H1 (cell line): ENCODE measurements around the gene DEK. TPM values are rescaled to one million over a fixed set of nuclear protein-coding genes. Genes with fewer than 3 reads are reported as not detected.

Experiments used
- CTCF ChIA-PET: fragments of 300-600 bp; sonication (Branson Sonifier 250); formaldehyde crosslinking; loops from one replicate; lab custom pipeline; 2021; ENCODE audit not compliant: partially characterized antibody; lab: Charles Lee
- POLR2A ChIA-PET: fragments of 300-600 bp; sonication (Branson Sonifier 250); formaldehyde crosslinking; loops from one replicate; lab custom pipeline; 2021; ENCODE audit warnings: inconsistent platforms; ENCODE audit not compliant: partially characterized antibody; lab: Charles Lee
- DNase-seq, 2 experiments: peaks; one replicate each; pipeline versions ENCODE4 v3.0.0 to v3.0.0-alpha.2; 2010 to 2022; ENCODE audit warnings: low spot score in 2 of 2, low read depth in 1 of 2, mixed read lengths in 1 of 2
- FAIRE-seq: peaks from 2 replicates; lab custom pipeline; 2011; peaks lifted over from hg19 to GRCh38; lab: Jason Lieb, UNC
- H2AFZ ChIP-seq: 2 replicates; pipeline ENCODE4 v1.8.1; 2012; ENCODE audit warnings: low read length, inconsistent platforms
- H2AK5ac ChIP-seq: 2 replicates; pipeline ENCODE4 v1.6.1; 2013; ENCODE audit warnings: low read depth, low read length
- H2BK120ac ChIP-seq: replicated peaks from 2 replicates; pipeline ENCODE3; 2013; ENCODE audit warnings: low read depth, low read length, inconsistent platforms
- H2BK12ac ChIP-seq: 2 replicates; pipeline ENCODE4 v1.6.1; 2013; ENCODE audit warnings: low read depth, low read length
- H2BK15ac ChIP-seq: 2 replicates; pipeline ENCODE4 v1.6.1; 2013; ENCODE audit warnings: low read length
- H2BK20ac ChIP-seq: 2 replicates; pipeline ENCODE4 v1.6.1; 2013; ENCODE audit warnings: low read length
- H2BK5ac ChIP-seq: 2 replicates; pipeline ENCODE4 v1.6.1; 2013; ENCODE audit warnings: low read depth, low read length
- H3K14ac ChIP-seq: 2 replicates; pipeline ENCODE4 v1.6.1; 2013; ENCODE audit warnings: inconsistent platforms; ENCODE audit not compliant: insufficient read length
- H3K18ac ChIP-seq: 2 replicates; pipeline ENCODE4 v1.6.1; 2013; ENCODE audit warnings: low read length; ENCODE audit errors: extremely low read depth
- H3K23ac ChIP-seq: 2 replicates; pipeline ENCODE4 v1.6.1; 2013; ENCODE audit warnings: inconsistent platforms; ENCODE audit not compliant: insufficient read length
- H3K23me2 ChIP-seq: 2 replicates; pipeline ENCODE4 v1.6.1; 2013; ENCODE audit warnings: low read depth, low read length
- H3K27ac ChIP-seq: 2 replicates; pipeline ENCODE4 v1.6.1; 2011; ENCODE audit warnings: low read depth, low read length, inconsistent platforms
- H3K27me3 ChIP-seq, 4 experiments: replicated peaks in 1 of 4; 1 replicate in 1 of 4; 2 replicates in 3 of 4; pipeline versions ENCODE4 v1.6.1 to v1.8.1; 2011 to 2013; ENCODE audit warnings: low read length in 3 of 4, mild to moderate bottlenecking in 3 of 4, inconsistent platforms in 2 of 4, mixed read lengths in 2 of 4, moderate library complexity in 1 of 4; ENCODE audit not compliant: control insufficient read depth in 3 of 4, insufficient read depth in 3 of 4; ENCODE audit errors: extremely low read depth in 1 of 4
- H3K36me3 ChIP-seq, 4 experiments: 2 replicates each; pipeline versions ENCODE4 v1.6.1 to v1.8.1; 2011 to 2013; ENCODE audit warnings: mild to moderate bottlenecking in 4 of 4, low read length in 3 of 4, moderate library complexity in 2 of 4, control low read depth in 1 of 4, inconsistent platforms in 1 of 4; ENCODE audit not compliant: insufficient read depth in 4 of 4, control insufficient read depth in 2 of 4
- H3K4ac ChIP-seq: replicated peaks from 2 replicates; pipeline ENCODE3; 2013; ENCODE audit warnings: low read length, low read depth, mixed read lengths, inconsistent platforms; ENCODE audit not compliant: insufficient read length
- H3K4me1 ChIP-seq, 4 experiments: replicated peaks in 1 of 4; 1 replicate in 1 of 4; 2 replicates in 3 of 4; pipeline versions ENCODE4 v1.6.1 to v1.8.1; 2011 to 2013; ENCODE audit warnings: low read length in 3 of 4, inconsistent platforms in 2 of 4, mixed read lengths in 1 of 4; ENCODE audit not compliant: insufficient read depth in 4 of 4, control insufficient read depth in 3 of 4
- H3K4me2 ChIP-seq, 2 experiments: 2 replicates each; pipeline versions ENCODE4 v1.6.1 to v1.8.1; 2011 to 2013; ENCODE audit warnings: low read depth in 2 of 2, low read length in 2 of 2, control low read depth in 1 of 2, inconsistent platforms in 1 of 2, mild to moderate bottlenecking in 1 of 2; ENCODE audit not compliant: insufficient read depth in 1 of 2
- H3K4me3 ChIP-seq, 4 experiments: fragments of 200-600, 300-600 bp in 1 of 4; sonication (generic), shearing (Covaris generic), sonication (Bioruptor Twin) in 1 of 4; 2 replicates each; pipeline versions ENCODE4 v1.5.1 to v1.8.1; 2011 to 2016; ENCODE audit warnings: low read length in 4 of 4, low read depth in 3 of 4, control low read depth in 2 of 4, inconsistent platforms in 2 of 4, mild to moderate bottlenecking in 2 of 4, mixed read lengths in 1 of 4, moderate library complexity in 1 of 4; ENCODE audit not compliant: insufficient read depth in 2 of 4; ENCODE audit errors: extremely low read depth in 1 of 4
- H3K56ac ChIP-seq: replicated peaks from 2 replicates; pipeline ENCODE3; 2013; ENCODE audit warnings: low read depth, mild to moderate bottlenecking, mixed read lengths, low read length, inconsistent platforms; ENCODE audit not compliant: insufficient read length
- H3K79me1 ChIP-seq: 2 replicates; pipeline ENCODE4 v1.6.1; 2013; ENCODE audit warnings: low read depth, low read length, control low read depth
- H3K79me2 ChIP-seq, 2 experiments: 2 replicates each; pipeline versions ENCODE4 v1.6.1 to v1.8.1; 2012 to 2013; ENCODE audit warnings: low read length in 2 of 2, mild to moderate bottlenecking in 2 of 2, inconsistent platforms in 1 of 2; ENCODE audit not compliant: insufficient read depth in 2 of 2, control insufficient read depth in 1 of 2
- H3K9ac ChIP-seq, 4 experiments: replicated peaks in 1 of 4; 1 replicate in 1 of 4; 2 replicates in 3 of 4; pipeline versions ENCODE4 v1.6.1 to v1.8.1; 2011 to 2013; ENCODE audit warnings: low read depth in 3 of 4, low read length in 3 of 4, control low read depth in 2 of 4, mild to moderate bottlenecking in 2 of 4, moderate library complexity in 2 of 4, inconsistent platforms in 1 of 4; ENCODE audit errors: extremely low read depth in 1 of 4
- H3K9me3 ChIP-seq, 2 experiments: 2 replicates each; pipeline versions ENCODE4 v1.6.1 to v1.8.1; 2012 to 2013; ENCODE audit warnings: mild to moderate bottlenecking in 2 of 2, moderate library complexity in 2 of 2, control low read depth in 1 of 2, inconsistent platforms in 1 of 2, low read depth in 1 of 2, low read length in 1 of 2, mixed read lengths in 1 of 2; ENCODE audit not compliant: insufficient read depth in 2 of 2
- H4K20me1 ChIP-seq, 2 experiments: replicated peaks in 1 of 2; 2 replicates each; pipeline versions ENCODE3 to v1.8.1; 2011 to 2013; ENCODE audit warnings: inconsistent platforms in 2 of 2, low read length in 2 of 2, mild to moderate bottlenecking in 1 of 2; ENCODE audit not compliant: insufficient read depth in 2 of 2, control insufficient read depth in 1 of 2
- H4K5ac ChIP-seq: 2 replicates; pipeline ENCODE4 v1.6.1; 2013; ENCODE audit warnings: low read length, low read depth, mixed read lengths, inconsistent platforms; ENCODE audit not compliant: insufficient read length
- H4K8ac ChIP-seq: 2 replicates; pipeline ENCODE4 v1.8.0; 2013; ENCODE audit warnings: mild to moderate bottlenecking, moderate library complexity, low read length, inconsistent platforms; ENCODE audit not compliant: insufficient read depth; ENCODE audit errors: extremely low read depth
- H4K91ac ChIP-seq: replicated peaks from 2 replicates; pipeline ENCODE3; 2013; ENCODE audit warnings: low read length, mixed read lengths, inconsistent platforms; ENCODE audit not compliant: insufficient read length
- ATF2 ChIP-seq: IDR thresholded peaks from 2 replicates; pipeline ENCODE4 v1.6.1; 2012; ENCODE audit warnings: low read length, inconsistent platforms
- ATF3 ChIP-seq: IDR thresholded peaks from 2 replicates; pipeline ENCODE4 v1.6.1; 2011; ENCODE audit warnings: low read depth, mild to moderate bottlenecking, low read length; ENCODE audit not compliant: insufficient read depth
- BCL11A ChIP-seq, 2 experiments: IDR thresholded peaks; one replicate each; pipeline ENCODE4 v1.6.1; 2011; ENCODE audit warnings: low read depth in 2 of 2, low read length in 2 of 2, mild to moderate bottlenecking in 2 of 2
- CEBPB ChIP-seq: IDR thresholded peaks from 2 replicates; pipeline ENCODE4 v1.6.1; 2012; ENCODE audit warnings: low read depth, low read length
- EGR1 ChIP-seq: IDR thresholded peaks from 2 replicates; pipeline ENCODE4 v1.6.1; 2011; ENCODE audit warnings: low read depth, low read length, borderline replicate concordance
- FOSL1 ChIP-seq: IDR thresholded peaks from 2 replicates; pipeline ENCODE4 v1.6.1; 2011; ENCODE audit warnings: mild to moderate bottlenecking, low read depth, low read length, moderate library complexity; ENCODE audit not compliant: insufficient read depth
- JUND ChIP-seq: IDR thresholded peaks from 2 replicates; pipeline ENCODE4 v1.6.1; 2011; ENCODE audit warnings: mild to moderate bottlenecking, improper control_type of control experiment, low read length
- KDM1A ChIP-seq: fragments of 200-600, 300-600 bp; sonication (generic); IDR thresholded peaks from 2 replicates; pipeline ENCODE4 v1.7.1; 2016; ENCODE audit warnings: mild to moderate bottlenecking, low read length, borderline replicate concordance
- KDM4A ChIP-seq: IDR thresholded peaks from one replicate; pipeline ENCODE4 v1.7.1; 2012; ENCODE audit warnings: low read depth, mild to moderate bottlenecking, moderate library complexity, low read length, inconsistent platforms; ENCODE audit not compliant: severe bottlenecking
- POLR2A ChIP-seq, 2 experiments: IDR thresholded peaks; 1 replicate in 1 of 2; 2 replicates in 1 of 2; pipeline ENCODE4 v1.6.1; 2011; ENCODE audit warnings: low read depth in 2 of 2, low read length in 2 of 2, mild to moderate bottlenecking in 2 of 2; ENCODE audit errors: control extremely low read depth in 1 of 2
- POU5F1 ChIP-seq: IDR thresholded peaks from 2 replicates; pipeline ENCODE4 v1.6.1; 2011; ENCODE audit warnings: low read depth, mild to moderate bottlenecking, low read length, moderate library complexity
- TAF7 ChIP-seq: optimal IDR thresholded peaks from 2 replicates; pipeline ENCODE3; 2011; ENCODE audit warnings: low read depth, mild to moderate bottlenecking, inconsistent platforms, low read length, moderate library complexity, borderline replicate concordance
- ZNF274 ChIP-seq: IDR thresholded peaks from 2 replicates; pipeline ENCODE4 v1.7.0; 2012; ENCODE audit warnings: low read length, borderline replicate concordance; ENCODE audit errors: extremely low read depth
- whole genome bisulfite sequencing, 2 experiments: shearing (Covaris generic) in 1 of 2; methylation state at CpG; one replicate each; pipeline versions ENCODE4 v1.1.6 to v1.1.7; 2013 to 2015; ENCODE audit warnings: low lambda C conversion rate in 2 of 2, mixed read lengths in 2 of 2, inconsistent platforms in 1 of 2, low coverage in 1 of 2, missing lambda C conversion rate in 1 of 2; ENCODE audit not compliant: insufficient replicate concordance in 2 of 2, insufficient coverage in 1 of 2, insufficient read length in 1 of 2; ENCODE audit errors: extremely low coverage in 1 of 2, missing lambda C conversion rate in 1 of 2; 5-methylcytosine and 5-hydroxymethylcytosine counted together
- polyA plus RNA-seq, 7 experiments: library from polyadenylated mRNA; depleted of rRNA in 3 of 7; stranded (reverse) in 5 of 7; unstranded in 2 of 7; fragments of >200 nt in 5 of 7; fragments of 200-250 nt in 2 of 7; gene quantifications; 1 replicate in 5 of 7; 2 replicates in 1 of 7; 4 replicates in 1 of 7; pipeline versions ENCODE4 v1.2.1 to v1.2.3, GENCODE V29; 2011 to 2013; ENCODE audit warnings: missing spikeins in 2 of 7, mixed read lengths in 2 of 7
- total RNA-seq: library from RNA; stranded (reverse); fragmentation: NEBNext Ultra II Directional; extraction: Animal tissue kit (Norgen Biotek cat#: 25700); gene quantifications from 2 replicates; pipeline ENCODE4 v1.2.1, GENCODE V29; 2021

DEK gene
- total and polyA plus RNA-seq, 2 of the 8 experiments (the other 6 are each of a cell fraction or from before 2014, with no cell fraction given): 40.0 to 228 TPM

- Histone ChIP-seq H3K18ac (no peak overlapping the region), H3K79me1 (no peaks in the 10 kb centered on the region), H3K23ac (no peak overlapping the region), H2BK12ac (no peak overlapping the region), H3K36me3 (no peaks in the 10 kb centered on the region), H2BK5ac (no peak overlapping the region), H3K9me3 (no peaks in the 10 kb centered on the region), H3K4ac (no peak overlapping the region), H2BK120ac (no peak overlapping the region), H3K56ac (no peak overlapping the region), H3K4me3 (no peak overlapping the region), H2BK20ac (no peak overlapping the region), H2AK5ac (no peak overlapping the region), H3K23me2 (no peaks in the 10 kb centered on the region)
- 68% methylated on average over 2 of the region's 2 CpGs; no CpG with 5 or more reads in 1 of the 2 experiments for WGBS, 2 experiments
- ChIA-PET CTCF (interaction anchor here (0.6 to 1.1 kb wide), 3 partner anchors 19 to 1767 kb away, joined by 3 to 5 read pairs (median 3); no protein-coding TSS in a partner anchor), POLR2A (no interaction called here)
- TF ChIP-seq POLR2A (IDR thresholded peaks at IDR 0.05; ENCODE audit: control extremely low read depth in 1 of 2, low read depth in 2 of 2, low read length in 2 of 2) (no peak), TAF7 (no peak), KDM4A (no peak), JUND (no peak), EGR1 (no peak), KDM1A (no peak), FOSL1 (no peak), ATF2 (no peak), BCL11A (IDR thresholded peaks at IDR 0.05; ENCODE audit: low read depth in 2 of 2, low read length in 2 of 2) (no peak), CEBPB (no peak), ATF3 (no peak), ZNF274 (no peak), POU5F1 (no peak)
- TF ChIP-seq, all 59 proteins: peak for 0
- no peaks in the 10 kb centered on the region; a peak in 1 of 7 replicates for H3K4me1 ChIP-seq
- no peaks in the 10 kb centered on the region for H3K79me2 ChIP-seq
- no peak overlapping the region for H2AFZ ChIP-seq
- H4K91ac ChIP-seq: no peak overlapping the region
- no peak overlapping the region for H2BK15ac ChIP-seq
- no peaks in the 10 kb centered on the region for H4K20me1 ChIP-seq
- no peaks in the 10 kb centered on the region for H3K27me3 ChIP-seq
- H3K4me2 ChIP-seq: no peak overlapping the region
- H3K9ac ChIP-seq: no peak overlapping the region
- H3K27ac ChIP-seq: no peak overlapping the region
- no peak overlapping the region for H4K5ac ChIP-seq
- no peak overlapping the region for H3K14ac ChIP-seq
- no peak overlapping the region for H4K8ac ChIP-seq
- DNase-seq (no peak), FAIRE-seq (no peak)
Measured at GRCh38 chr6:18284261-18284660, 19.9 kb upstream of the DEK start.
